ENCODE data around the gene SMG9.

DNA sequence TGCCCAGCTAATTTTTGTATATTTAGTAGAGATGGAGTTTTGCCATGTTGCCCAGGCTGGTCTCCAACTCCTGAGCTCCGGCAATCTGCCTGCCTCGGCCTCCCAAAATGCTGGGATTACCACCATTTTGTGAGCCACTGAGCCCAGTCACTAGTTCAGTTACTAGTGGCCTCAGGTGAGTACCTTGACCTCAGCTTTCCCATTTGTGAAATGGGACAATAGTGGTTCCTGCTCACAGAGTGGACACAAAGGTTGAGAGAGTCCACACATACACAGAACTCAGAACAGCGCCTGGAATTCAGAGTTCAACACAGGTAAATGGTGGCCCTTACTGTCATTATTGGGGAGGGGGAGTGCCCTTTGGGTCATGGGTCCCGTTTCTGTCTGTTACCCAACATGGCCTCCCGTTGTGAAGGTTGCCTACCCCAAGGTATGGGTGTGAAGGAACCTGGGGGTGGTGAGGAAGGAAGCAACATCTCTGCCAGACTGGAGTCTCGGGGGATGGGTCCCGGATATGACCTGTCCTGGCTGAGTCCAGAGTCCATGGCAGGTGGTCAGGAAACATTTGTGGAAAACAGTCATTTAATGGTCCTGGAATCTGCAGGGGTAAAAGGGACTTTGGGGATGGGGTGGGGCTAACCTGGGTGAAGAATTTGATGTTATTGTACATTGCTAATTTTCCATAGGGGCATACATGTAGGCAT, 50.6 kb downstream of the SMG9 start:
- TF ChIP-seq, protein P1, sequence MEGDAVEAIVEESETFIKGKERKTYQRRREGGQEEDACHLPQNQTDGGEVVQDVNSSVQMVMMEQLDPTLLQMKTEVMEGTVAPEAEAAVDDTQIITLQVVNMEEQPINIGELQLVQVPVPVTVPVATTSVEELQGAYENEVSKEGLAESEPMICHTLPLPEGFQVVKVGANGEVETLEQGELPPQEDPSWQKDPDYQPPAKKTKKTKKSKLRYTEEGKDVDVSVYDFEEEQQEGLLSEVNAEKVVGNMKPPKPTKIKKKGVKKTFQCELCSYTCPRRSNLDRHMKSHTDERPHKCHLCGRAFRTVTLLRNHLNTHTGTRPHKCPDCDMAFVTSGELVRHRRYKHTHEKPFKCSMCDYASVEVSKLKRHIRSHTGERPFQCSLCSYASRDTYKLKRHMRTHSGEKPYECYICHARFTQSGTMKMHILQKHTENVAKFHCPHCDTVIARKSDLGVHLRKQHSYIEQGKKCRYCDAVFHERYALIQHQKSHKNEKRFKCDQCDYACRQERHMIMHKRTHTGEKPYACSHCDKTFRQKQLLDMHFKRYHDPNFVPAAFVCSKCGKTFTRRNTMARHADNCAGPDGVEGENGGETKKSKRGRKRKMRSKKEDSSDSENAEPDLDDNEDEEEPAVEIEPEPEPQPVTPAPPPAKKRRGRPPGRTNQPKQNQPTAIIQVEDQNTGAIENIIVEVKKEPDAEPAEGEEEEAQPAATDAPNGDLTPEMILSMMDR (IDR thresholded peaks at IDR 0.05 in 4 of 5, conservative IDR thresholded peaks at IDR 0.05 in 1 of 5): no peak
- no peak for TF ChIP-seq POLR2A (IDR thresholded peaks at IDR 0.05)

Data from gastrocnemius medialis (tissue), 4 donors.